Bronchial epithelial cell (primary cell): ENCODE measurements around the gene PAQR6. TPM values are rescaled to one million over a fixed set of nuclear protein-coding genes. Genes with fewer than 3 reads are reported as not detected.

ENCODE experiments used
- DNase-seq: peaks from one replicate; pipeline ENCODE4 v3.0.0-alpha.2; 2010; ENCODE audit warnings: low read depth
- FAIRE-seq: peaks from 2 replicates; lab custom pipeline; 2011; peaks lifted over from hg19 to GRCh38; lab: Jason Lieb, UNC
- H3K27me3 ChIP-seq: 2 replicates; pipeline ENCODE4 v1.5.1; 2011; ENCODE audit warnings: low read length; ENCODE audit not compliant: control insufficient read depth, insufficient read depth
- H3K36me3 ChIP-seq: 2 replicates; pipeline ENCODE4 v1.5.1; 2011; ENCODE audit warnings: low read length; ENCODE audit not compliant: control insufficient read depth, insufficient read depth
- H3K4me3 ChIP-seq: 2 replicates; pipeline ENCODE4 v1.5.1; 2011; ENCODE audit warnings: mild to moderate bottlenecking, low read depth, low read length, control low read depth
- total RNA-seq: library from RNA; depleted of rRNA; stranded (reverse); fragments of >200 nt; gene quantifications from 2 replicates; pipeline ENCODE4 v1.2.1, GENCODE V29; 2014
- TF ChIP-seq, protein P1 (sequence below): IDR thresholded peaks from 2 replicates; pipeline ENCODE4 v1.5.1; 2011; ENCODE audit warnings: mild to moderate bottlenecking, moderate library complexity, low read length, control low read depth, inconsistent platforms; ENCODE audit not compliant: insufficient read depth, severe bottlenecking

Gene PAQR6
- total RNA-seq, 1 donor from 2014 or later, result 0.26 TPM

DNA sequence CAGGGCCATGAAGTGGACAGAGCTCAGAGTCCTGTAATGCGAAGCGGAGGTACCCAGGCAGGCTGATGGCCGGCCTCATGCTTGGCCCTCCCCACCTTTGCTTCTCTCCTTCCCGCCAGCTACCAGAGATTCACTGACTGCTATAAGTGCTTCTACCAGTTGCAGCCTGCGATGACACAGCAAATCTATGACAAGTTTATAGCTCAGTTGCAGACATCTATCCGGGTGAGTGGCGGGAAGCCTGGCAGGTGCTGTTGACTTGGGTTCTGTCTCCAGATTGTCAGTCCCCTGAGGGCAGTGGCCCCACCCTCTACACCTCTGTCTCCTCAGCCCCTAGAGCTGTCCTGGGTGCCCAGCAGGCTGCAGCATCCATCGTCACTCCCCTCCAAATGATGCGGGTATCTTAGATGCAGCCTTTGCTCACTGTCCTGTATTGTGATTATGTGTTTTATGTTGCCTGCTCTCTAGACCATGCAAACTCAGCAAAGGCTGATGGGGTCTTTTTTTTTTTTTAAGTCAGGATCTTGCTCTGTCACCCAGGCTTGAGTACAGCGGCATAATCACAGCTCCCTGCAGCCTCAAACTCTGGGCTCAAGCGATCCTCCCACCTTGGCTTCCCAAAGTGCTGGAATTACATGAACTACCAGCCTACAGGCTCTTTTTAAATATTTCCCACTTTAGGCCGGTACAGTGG is 15.5 kb downstream of the PAQR6 start:
- Histone ChIP-seq H3K4me3 (no peak overlapping the region), H3K27me3 (no peaks in the 10 kb centered on the region), H3K36me3 (peaks cover 13% of the 10 kb centered on the region)
- FAIRE-seq (no peak), DNase-seq (no peak)
- TF ChIP-seq, protein P1, sequence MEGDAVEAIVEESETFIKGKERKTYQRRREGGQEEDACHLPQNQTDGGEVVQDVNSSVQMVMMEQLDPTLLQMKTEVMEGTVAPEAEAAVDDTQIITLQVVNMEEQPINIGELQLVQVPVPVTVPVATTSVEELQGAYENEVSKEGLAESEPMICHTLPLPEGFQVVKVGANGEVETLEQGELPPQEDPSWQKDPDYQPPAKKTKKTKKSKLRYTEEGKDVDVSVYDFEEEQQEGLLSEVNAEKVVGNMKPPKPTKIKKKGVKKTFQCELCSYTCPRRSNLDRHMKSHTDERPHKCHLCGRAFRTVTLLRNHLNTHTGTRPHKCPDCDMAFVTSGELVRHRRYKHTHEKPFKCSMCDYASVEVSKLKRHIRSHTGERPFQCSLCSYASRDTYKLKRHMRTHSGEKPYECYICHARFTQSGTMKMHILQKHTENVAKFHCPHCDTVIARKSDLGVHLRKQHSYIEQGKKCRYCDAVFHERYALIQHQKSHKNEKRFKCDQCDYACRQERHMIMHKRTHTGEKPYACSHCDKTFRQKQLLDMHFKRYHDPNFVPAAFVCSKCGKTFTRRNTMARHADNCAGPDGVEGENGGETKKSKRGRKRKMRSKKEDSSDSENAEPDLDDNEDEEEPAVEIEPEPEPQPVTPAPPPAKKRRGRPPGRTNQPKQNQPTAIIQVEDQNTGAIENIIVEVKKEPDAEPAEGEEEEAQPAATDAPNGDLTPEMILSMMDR, result no peak

DNA sequence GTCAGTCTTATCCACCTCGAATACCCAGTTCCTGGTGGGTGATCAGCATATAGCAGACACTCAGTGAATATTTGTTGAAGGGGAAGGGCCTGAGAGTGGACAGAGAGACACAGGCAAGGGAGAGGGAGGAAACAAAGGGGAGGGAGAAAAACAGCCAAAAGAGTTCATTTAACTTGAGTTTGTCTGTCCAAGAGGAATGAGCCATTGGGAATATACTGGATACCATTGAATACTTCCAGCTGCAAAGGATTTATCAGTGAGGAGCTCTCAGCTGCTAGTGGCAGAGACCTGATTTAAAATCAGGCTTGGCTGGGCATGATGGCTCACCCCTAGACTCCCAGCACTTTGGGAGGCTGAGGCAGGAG is 17.4 kb downstream of the PAQR6 start:
- Histone ChIP-seq H3K4me3 (no peak overlapping the region), H3K27me3 (no peaks in the 10 kb centered on the region), H3K36me3 (peaks cover 11% of the 10 kb centered on the region)
- TF ChIP-seq, protein P1, result no peak
- DNase-seq (no peak), FAIRE-seq (no peak)

DNA sequence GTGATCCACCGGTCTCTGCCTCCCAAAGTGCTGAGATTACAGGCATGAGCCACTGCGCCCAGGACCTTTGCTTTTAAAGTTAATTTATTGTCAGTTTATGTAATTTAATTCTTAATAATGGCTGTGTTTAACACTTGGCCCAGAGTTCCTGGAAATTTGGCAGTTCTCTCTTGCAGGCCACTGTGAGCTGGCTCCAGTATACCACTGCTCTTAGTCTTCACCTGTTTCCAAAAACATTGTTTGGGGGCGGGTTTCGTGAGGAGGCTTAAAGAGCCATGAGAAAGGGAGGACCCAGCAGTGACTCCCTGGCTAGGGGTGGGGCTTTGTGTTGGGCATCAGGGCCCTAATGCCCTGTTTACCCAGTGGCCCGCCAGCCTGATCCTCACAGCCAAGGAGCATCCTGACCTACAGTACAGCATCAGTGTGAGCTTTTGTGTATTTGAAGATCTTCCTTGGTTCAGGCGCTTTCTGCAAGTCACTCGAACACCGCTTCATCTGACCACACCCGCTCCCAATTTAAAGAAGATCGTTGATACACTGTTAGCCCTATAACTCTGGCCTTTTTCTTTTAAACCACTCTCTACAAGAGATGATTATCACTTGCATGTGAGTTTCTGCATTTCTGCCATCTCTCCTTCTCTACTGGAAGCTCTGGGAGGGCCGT is 17.9 kb downstream of the PAQR6 start:
- DNase-seq, result no peak
- FAIRE-seq, result no peak
- H3K27me3 ChIP-seq, result no peaks in the 10 kb centered on the region
- H3K4me3 ChIP-seq, result no peak overlapping the region
- peaks cover 11% of the 10 kb centered on the region for H3K36me3 ChIP-seq
- TF ChIP-seq, protein P1, result no peak

DNA sequence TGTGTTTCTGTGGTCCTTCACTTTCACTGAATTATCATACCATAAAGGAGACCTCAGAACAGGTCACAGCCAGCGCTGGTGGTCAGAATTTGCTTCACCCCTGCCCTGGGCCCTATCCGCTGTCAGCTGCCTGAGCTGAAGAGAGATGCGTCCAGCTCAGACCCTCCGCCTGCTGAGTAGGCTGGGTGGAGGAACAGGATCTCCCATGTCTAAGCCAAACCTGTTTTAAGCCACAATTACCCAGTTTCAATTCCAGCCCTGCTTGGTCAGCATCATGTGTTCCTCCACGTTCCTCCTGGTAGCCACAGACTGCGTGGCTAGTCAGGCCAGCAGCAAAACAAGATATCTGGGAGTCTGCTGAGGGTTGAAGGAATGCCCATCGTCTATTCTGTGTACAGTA is 19.4 kb downstream of the PAQR6 start:
- FAIRE-seq, result no peak
- Histone ChIP-seq H3K27me3 (no peaks in the 10 kb centered on the region), H3K36me3 (peaks cover 7% of the 10 kb centered on the region), H3K4me3 (no peak overlapping the region)
- DNase-seq, result no peak
- TF ChIP-seq, protein P1, result no peak

DNA sequence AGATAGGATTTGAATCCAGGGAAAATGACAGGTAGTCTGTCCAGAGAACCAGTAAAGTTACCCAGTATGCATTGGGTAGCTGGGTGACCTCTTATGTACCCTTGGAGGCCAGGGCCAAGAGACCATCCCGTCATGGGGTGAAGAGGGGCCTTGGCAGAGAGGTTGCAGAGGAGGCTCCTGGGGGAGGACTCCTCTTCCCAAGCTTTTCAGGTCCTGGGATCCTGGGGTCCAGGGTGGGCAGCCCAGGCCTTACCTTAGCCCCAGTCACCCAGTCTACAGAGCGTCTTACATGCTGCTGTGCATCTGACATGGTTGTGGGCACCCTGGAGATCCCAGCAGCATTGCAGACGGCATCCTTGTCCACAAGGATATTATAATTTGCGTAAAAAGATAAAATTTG is 21.1 kb downstream of the PAQR6 start:
- TF ChIP-seq, protein P1, result no peak
- no peak for FAIRE-seq
- no peak for DNase-seq
- Histone ChIP-seq H3K36me3 (peaks cover 7% of the 10 kb centered on the region), H3K27me3 (no peaks in the 10 kb centered on the region), H3K4me3 (no peak overlapping the region)
